ENCODE data around the gene KIF4B.
"Not testable (repeated sequence)": the region's sequence is repeated elsewhere in the genome, so short reads cannot be mapped to it uniquely, and the experiment has no call there.

The KIF4B gene

GRCh38 chr5:155010881-155011280 lies 2.7 kb upstream of the KIF4B start:
- no peak for DNase-seq (ENCODE audit: low read depth)

- DNase-seq (ENCODE audit: low read depth): no peak
Observed at GRCh38 chr5:155015239-155015638, 1.7 kb downstream of the KIF4B start.

GRCh38 chr5:155017610-155018009 lies 4.1 kb downstream of the KIF4B start:
- no peak for DNase-seq (ENCODE audit: low read depth)

GRCh38 chr5:155019601-155020226 lies 6.2 kb downstream of the KIF4B start:
- DNase-seq (ENCODE audit: low read depth): no peak

GRCh38 chr5:155021842-155022241 lies 8.3 kb downstream of the KIF4B start:
- no peak for DNase-seq (ENCODE audit: low read depth)

DNA sequence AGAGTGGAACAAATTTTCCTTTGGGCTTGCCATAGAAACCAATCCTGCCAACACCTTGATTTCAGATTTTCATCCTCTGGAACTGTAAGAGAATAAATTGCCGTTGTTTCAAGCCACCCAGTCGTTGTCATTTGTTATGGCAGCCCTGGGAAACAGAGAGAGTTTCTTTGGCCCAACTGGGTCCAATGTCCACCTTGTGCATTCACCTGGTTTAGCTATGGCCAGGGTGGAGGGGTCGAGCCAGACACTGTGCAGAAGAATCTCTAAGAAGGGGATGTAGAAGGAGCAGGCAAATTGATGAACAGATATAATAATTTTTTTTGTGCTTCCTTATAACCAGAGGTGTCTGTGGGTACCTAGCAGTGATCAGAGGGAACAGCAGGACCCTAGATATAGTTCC lies 9.8 kb downstream of the KIF4B start:
- DNase-seq (ENCODE audit: low read depth): no peak

DNA sequence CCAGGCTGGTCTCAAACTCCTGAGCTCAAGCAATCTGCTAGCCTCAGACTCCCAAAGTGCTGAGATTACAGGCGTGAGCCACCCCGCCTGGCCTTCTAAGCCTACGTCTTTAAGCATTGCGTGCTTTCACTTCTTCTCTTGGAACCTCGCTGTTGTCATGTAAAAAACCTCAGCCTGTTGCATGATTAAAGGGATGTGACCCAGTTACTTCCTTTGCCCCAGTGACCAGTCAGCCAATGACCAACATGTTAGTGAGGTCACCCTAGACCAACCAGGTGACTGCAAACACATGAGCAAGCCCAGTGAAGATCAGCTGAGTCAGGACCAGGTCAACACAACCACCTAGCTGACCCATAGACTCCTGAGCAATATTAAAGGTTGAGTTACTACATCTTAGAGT lies 10.5 kb downstream of the KIF4B start:
- no peak for DNase-seq (ENCODE audit: low read depth)

GRCh38 chr5:155025895-155026294 lies 12.3 kb downstream of the KIF4B start:
- no peak for DNase-seq (ENCODE audit: low read depth)

- no peak for DNase-seq (ENCODE audit: low read depth)
Observed at GRCh38 chr5:155027993-155028629, 14.6 kb downstream of the KIF4B start.

DNA sequence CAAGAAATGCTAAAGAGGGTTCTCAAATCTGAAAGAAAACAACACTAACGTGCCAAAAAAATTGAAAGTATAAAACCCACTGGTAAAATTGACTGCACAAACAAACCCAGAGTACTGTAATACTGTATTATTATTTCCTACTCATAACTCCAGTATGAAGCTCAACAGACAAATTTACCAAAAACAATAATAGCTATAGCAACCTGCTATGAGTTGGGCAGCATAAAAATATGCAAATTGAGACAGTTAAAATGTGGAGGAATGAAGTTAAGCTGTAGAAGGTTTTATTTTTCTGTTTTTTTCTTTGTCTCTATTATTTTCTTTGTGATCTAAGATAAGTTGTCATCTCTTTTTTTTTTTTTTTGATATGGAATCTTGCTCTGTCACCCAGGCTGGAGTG lies 15.7 kb downstream of the KIF4B start:
- DNase-seq (ENCODE audit: low read depth): no peak

GRCh38 chr5:155034145-155034744 lies 20.7 kb downstream of the KIF4B start:
- DNase-seq (ENCODE audit: low read depth): not testable (repeated sequence)

DNA sequence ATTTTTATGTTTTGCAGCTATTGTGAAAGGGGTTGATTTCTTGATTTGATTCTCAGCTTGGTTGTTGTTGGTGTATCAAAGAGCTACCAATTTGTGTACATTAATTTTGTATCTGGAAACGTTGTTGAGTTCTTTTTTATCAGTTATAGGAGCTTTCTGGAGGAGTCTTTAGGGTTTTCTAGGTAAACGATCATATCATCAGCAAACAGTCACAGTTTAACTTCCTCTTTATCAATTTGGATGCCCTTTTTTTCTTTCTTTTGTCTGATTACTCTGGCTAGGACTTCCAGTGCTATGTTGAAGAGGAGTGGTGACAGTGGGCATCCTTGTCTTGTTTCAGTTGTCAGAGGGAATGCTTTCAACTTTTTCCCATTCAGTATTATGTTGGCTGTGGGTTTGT lies 21.5 kb downstream of the KIF4B start:
- DNase-seq (ENCODE audit: low read depth): not testable (repeated sequence)

GRCh38 chr5:155040984-155041653 lies 27.6 kb downstream of the KIF4B start:
- no peak for DNase-seq (ENCODE audit: low read depth)

DNA sequence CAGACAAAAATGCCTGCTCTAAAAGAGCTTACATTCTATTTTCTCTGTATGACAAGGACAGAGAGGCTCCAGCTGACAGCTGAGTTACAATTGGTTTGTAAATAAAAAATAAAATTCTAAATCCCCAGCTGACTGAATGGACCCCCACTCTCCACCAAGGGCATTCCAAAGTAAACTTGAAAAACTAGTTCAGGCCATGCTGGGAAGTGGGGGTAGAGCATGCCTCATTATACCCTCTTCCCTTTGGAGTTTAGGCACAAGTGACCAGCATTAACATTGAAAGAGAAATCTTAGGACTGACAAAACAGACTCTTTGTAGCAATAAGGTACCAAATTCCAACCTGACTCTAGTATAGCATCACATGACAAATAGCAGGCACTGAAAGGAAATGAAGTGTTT lies 31.0 kb downstream of the KIF4B start:
- DNase-seq (ENCODE audit: low read depth): no peak

GRCh38 chr5:155046591-155046990 lies 33.0 kb downstream of the KIF4B start:
- DNase-seq (ENCODE audit: low read depth): no peak

GRCh38 chr5:155047818-155048217 lies 34.3 kb downstream of the KIF4B start:
- no peak for DNase-seq (ENCODE audit: low read depth)

DNA sequence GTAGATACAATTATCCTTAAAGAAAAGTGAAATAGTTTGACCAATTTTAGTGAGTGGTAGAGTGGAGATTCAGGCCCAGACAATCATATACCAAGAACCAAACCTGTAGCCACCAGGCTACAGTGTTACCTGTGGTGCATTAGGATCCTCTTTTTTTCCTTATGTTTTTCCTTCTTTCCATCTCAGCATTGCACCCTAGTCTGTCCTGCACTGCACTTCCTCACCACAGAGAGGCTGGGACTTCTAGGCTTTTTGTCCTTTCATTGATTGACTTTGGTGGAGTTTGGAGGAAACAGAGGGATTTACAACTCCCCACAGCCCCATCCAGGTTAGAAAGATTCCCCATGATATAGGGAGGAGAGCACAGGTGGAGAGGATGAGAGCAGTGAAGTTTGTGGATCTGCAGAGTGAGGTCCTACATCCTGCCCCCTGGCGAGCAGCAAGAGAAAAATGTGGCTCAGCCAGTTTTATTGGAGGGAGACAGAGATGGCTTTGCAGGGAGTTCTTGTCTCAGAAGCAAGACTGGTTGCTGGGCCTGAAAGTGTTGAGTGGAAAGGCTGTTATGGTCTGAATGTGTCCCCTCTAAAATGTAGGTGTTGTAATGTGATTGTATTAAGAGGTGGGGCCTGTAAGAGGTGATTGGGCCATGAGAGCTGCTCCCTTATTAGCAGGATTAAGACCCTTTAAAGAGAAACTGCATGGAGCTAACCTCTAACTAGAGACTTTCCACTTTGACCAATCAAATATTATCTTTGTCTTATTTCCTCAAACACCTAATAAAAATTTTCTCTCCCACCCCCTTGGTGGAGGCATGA lies 36.2 kb downstream of the KIF4B start:
- no peak for DNase-seq (ENCODE audit: low read depth)

DNA sequence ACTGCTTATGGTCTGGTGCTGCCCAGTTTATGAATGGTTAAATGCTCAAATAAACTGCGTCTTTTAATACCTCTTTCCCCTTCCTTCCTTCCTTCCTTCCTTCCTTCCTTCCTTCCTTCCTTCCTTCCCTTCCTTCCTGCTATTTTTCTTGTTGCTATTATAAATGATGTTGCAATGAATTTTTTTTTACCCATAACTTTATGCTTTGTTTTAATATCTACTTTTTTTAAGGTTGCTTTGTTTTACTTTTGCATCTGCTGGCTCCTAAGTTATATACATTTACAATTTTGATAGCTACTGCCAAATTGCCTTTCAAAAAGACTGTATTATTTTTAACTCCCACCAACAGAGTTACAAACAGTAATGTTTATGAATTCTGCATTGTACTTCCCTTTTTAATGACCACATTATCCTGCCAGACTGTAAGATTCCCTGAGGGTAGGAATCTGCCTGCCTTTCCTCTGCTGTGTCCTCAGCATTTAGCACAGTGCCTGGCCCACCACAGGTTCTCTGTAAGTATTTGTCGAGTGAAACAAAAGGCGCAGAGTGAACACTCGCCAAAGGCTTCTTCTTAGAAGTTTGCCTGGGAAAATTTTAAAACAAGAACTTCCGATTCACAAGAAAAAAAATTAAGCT lies 36.9 kb downstream of the KIF4B start:
- DNase-seq (ENCODE audit: low read depth): no peak

DNA sequence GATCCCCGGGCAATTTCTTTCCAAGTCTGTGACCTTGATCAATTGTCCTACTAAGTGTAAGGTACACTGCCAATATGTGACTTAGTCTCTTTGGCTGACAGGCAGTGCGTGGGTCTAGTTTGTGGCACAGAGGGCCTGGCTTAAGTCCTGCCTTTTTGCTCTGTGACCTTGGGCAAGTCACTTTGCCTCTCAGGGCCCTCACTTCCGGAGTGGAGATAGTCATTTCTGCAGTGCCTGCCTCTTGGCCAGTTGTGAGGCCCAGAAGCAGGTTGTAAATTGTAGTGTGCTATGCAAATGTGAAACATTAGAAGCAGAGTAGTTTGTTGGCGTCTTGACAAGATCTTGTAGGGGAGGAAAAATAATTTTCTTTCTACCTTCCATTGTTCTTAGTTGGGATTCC lies 39.0 kb downstream of the KIF4B start:
- no peak for DNase-seq (ENCODE audit: low read depth)

- no peak for DNase-seq (ENCODE audit: low read depth)
Observed at GRCh38 chr5:155053501-155053900, 39.9 kb downstream of the KIF4B start.

DNA sequence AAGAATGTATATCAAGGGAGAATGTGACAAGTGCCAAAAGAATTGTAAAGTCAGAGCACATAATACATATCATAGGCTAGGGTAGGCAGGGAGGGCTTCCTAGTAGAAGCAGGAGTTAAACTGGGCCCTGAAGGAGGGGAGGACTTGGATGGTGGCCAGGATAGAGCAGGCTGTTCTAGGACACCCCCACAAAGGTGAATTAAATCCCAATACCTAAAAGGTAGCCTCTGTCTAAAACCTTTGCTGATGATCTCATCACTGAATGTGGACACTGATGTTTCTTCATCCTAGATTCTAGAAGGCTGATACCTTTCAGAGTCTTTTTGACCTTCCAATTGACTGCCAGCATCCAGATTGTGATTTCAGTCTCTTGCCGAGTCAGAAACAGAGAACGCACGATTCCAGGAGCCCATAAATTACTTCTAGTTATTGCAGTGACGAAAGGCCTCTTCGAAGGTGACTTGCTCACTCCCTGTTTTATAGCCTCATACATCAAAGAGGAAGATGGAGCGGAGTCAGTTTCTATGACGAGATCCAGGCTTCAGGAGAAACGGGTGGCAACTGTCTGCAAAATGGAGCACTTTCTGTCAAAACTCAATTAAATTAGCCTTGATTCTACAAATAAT lies 43.2 kb downstream of the KIF4B start:
- no peak for DNase-seq (ENCODE audit: low read depth)

Measured in CMK (cell line).